IgD-negative memory B cell (primary cell): ENCODE measurements around the gene ARHGAP23. TPM values are rescaled to one million over a fixed set of nuclear protein-coding genes. Genes with fewer than 3 reads are reported as not detected.
"Not testable (repeated sequence)": the region's sequence is repeated elsewhere in the genome, so short reads cannot be mapped to it uniquely, and the experiment has no call there.

Experiments used
- H3K27ac Mint-ChIP-seq, 3 donors: one replicate each; pipeline ENCODE4 v1.8.0; 2020 to 2022; ENCODE audit warnings: mild to moderate bottlenecking in 3 of 3, mixed read lengths in 3 of 3, moderate library complexity in 1 of 3
- H3K27me3 Mint-ChIP-seq: one replicate; pipeline ENCODE4 v1.8.0; 2021; ENCODE audit warnings: mixed read lengths
- H3K36me3 Mint-ChIP-seq: one replicate; pipeline ENCODE4 v1.8.0; 2020; ENCODE audit warnings: mild to moderate bottlenecking, mixed read lengths
- H3K4me1 Mint-ChIP-seq, 3 donors: one replicate each; pipeline ENCODE4 v1.8.0; 2020 to 2022; ENCODE audit warnings: mixed read lengths in 3 of 3, mild to moderate bottlenecking in 1 of 3
- H3K4me3 Mint-ChIP-seq, 4 donors: one replicate each; pipeline ENCODE4 v1.8.0; 2020 to 2022; ENCODE audit warnings: mild to moderate bottlenecking in 4 of 4, mixed read lengths in 4 of 4, moderate library complexity in 3 of 4
- H3K9me3 Mint-ChIP-seq, 3 donors: one replicate each; pipeline ENCODE4 v1.8.0; 2020 to 2021; ENCODE audit warnings: mixed read lengths in 3 of 3, mild to moderate bottlenecking in 1 of 3
- polyA plus RNA-seq: library from polyadenylated mRNA; unstranded; fragments of 300-500 nt; fragmentation: Illumina TruSeq; gene quantifications from one replicate; pipeline ENCODE4 v1.2.3, GENCODE V29; 2021

Gene ARHGAP23
- polyA plus RNA-seq, 1 donor from 2014 or later = not detected

- H3K9me3 Mint-ChIP-seq, H3K4me1 Mint-ChIP-seq, H3K27ac Mint-ChIP-seq: not testable (repeated sequence)
These were observed 98.3 kb downstream of the ARHGAP23 start for GRCh38 chr17:38526526-38526925.

GRCh38 chr17:38528141-38528540 lies 99.9 kb downstream of the ARHGAP23 start:
- peaks cover 11% of the 10 kb centered on the region for H3K27me3 Mint-ChIP-seq
- not testable (repeated sequence) for H3K9me3 Mint-ChIP-seq, H3K27ac Mint-ChIP-seq, H3K4me3 Mint-ChIP-seq, H3K36me3 Mint-ChIP-seq, H3K4me1 Mint-ChIP-seq

More at GRCh38 chr17:38526526-38526925, 98.3 kb downstream of the ARHGAP23 start:
- H3K36me3 Mint-ChIP-seq, H3K4me3 Mint-ChIP-seq, H3K27me3 Mint-ChIP-seq: not testable (repeated sequence)

DNA sequence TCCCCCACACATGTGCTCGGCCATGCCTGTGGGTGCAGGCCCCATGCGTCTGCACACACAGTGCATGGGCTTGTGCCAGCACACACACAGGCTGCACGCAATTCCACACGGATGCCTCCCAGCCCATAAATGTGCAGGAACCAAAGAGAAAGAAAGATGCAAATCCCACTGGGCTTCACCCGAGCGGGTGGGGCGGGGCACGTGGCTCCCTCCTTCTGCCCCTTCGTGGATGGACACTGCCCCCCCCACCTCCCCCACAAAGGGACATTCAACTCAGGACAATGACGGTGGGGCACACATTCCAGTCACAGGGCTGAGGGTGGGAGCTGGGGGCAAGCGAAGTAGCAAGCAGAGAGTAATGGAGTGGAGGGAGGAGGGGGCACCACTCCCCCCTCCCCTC lies 102.6 kb downstream of the ARHGAP23 start:
- H3K9me3 Mint-ChIP-seq, H3K4me1 Mint-ChIP-seq, H3K4me3 Mint-ChIP-seq, H3K36me3 Mint-ChIP-seq, H3K27ac Mint-ChIP-seq: not testable (repeated sequence)
- H3K27me3 Mint-ChIP-seq = peaks cover 14% of the 10 kb centered on the region

- H3K27me3 Mint-ChIP-seq = peaks cover 20% of the 10 kb centered on the region
- not testable (repeated sequence) for H3K27ac Mint-ChIP-seq, H3K36me3 Mint-ChIP-seq
These were observed 103.5 kb downstream of the ARHGAP23 start for GRCh38 chr17:38531761-38532160.

GRCh38 chr17:38532451-38532850 lies 104.2 kb downstream of the ARHGAP23 start:
- Mint-ChIP-seq H3K27me3 (peaks cover 20% of the 10 kb centered on the region), H3K27ac (no peak overlapping the region), H3K4me1 (no peaks in the 10 kb centered on the region), H3K36me3 (peaks cover 2% of the 10 kb centered on the region), H3K4me3 (no peak overlapping the region), H3K9me3 (no peaks in the 10 kb centered on the region)

More at GRCh38 chr17:38531761-38532160, 103.5 kb downstream of the ARHGAP23 start:
- not testable (repeated sequence) for H3K4me1 Mint-ChIP-seq, H3K4me3 Mint-ChIP-seq, H3K9me3 Mint-ChIP-seq

GRCh38 chr17:38533241-38533640 lies 105.0 kb downstream of the ARHGAP23 start:
- Mint-ChIP-seq H3K27me3 (peaks cover 18% of the 10 kb centered on the region), H3K4me3 (no peak overlapping the region), H3K27ac (no peak overlapping the region), H3K9me3 (no peaks in the 10 kb centered on the region), H3K4me1 (no peaks in the 10 kb centered on the region), H3K36me3 (peaks cover 2% of the 10 kb centered on the region)

DNA sequence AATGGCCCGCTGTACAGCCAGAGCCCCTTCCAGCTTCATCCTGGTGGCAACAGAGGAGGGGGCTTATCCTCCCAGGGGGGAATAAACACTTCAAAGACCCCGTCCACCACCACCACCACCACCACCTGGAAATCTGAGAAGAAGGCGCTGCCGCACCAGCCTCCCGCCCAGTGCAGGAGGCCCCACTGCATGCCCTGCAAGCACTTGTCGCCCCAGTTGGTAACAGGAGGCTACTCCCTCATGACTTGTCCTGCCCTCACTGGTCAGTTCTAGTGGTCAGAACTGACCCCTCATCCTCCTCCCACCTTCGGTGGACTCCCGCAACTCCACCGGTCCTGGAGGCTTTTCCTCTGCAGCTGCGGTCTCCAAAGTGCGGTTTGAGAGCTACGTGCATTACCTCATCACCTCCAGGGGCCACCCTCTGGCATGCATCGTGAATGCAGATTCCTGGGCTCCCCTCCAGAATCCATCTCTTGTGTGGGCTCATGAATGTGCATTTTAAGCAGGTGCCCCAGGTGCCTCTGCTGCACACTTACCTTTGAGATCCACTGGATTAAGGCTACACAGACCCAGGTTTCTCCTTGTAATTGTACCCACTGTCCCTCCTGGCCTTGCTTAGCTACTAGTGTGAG lies 105.7 kb downstream of the ARHGAP23 start:
- Mint-ChIP-seq H3K4me3 (no peak overlapping the region), H3K27ac (no peak overlapping the region), H3K9me3 (no peaks in the 10 kb centered on the region), H3K27me3 (peaks cover 15% of the 10 kb centered on the region), H3K4me1 (no peaks in the 10 kb centered on the region), H3K36me3 (peaks cover 2% of the 10 kb centered on the region)

GRCh38 chr17:38534498-38534885 lies 106.2 kb downstream of the ARHGAP23 start:
- H3K27ac Mint-ChIP-seq = no peak overlapping the region
- H3K27me3 Mint-ChIP-seq = peaks cover 20% of the 10 kb centered on the region
- H3K4me1 Mint-ChIP-seq = no peaks in the 10 kb centered on the region
- H3K36me3 Mint-ChIP-seq = peaks cover 2% of the 10 kb centered on the region
- no peak overlapping the region for H3K4me3 Mint-ChIP-seq
- no peaks in the 10 kb centered on the region for H3K9me3 Mint-ChIP-seq

GRCh38 chr17:38535886-38536285 lies 107.6 kb downstream of the ARHGAP23 start:
- Mint-ChIP-seq H3K27me3 (peaks cover 25% of the 10 kb centered on the region), H3K4me3 (no peak overlapping the region), H3K9me3 (no peaks in the 10 kb centered on the region), H3K4me1 (no peaks in the 10 kb centered on the region), H3K27ac (no peak overlapping the region), H3K36me3 (peaks cover 2% of the 10 kb centered on the region)

DNA sequence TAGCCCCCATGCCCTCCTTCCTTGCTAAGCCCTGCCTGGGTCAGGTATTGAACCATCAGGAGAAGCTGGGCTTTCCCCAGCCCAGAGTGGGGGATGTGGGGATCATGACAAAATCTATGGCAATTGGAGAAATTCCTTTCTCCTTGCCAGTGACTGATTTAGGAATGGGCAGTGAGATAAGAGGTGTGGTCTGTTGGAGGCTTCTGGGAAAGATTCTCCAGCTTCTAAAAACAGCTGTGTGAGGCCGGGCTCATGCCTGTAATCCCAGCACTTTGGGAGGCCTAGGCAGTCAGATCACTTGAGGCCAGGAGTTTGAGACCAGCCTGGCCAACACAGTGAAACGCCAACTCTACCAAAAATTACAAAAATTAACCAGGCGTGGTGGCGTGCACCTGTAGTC lies 108.4 kb downstream of the ARHGAP23 start:
- Mint-ChIP-seq H3K36me3 (peaks cover 2% of the 10 kb centered on the region), H3K27ac (no peak overlapping the region), H3K4me1 (no peaks in the 10 kb centered on the region), H3K4me3 (no peak overlapping the region), H3K27me3 (peaks cover 29% of the 10 kb centered on the region), H3K9me3 (no peaks in the 10 kb centered on the region)

DNA sequence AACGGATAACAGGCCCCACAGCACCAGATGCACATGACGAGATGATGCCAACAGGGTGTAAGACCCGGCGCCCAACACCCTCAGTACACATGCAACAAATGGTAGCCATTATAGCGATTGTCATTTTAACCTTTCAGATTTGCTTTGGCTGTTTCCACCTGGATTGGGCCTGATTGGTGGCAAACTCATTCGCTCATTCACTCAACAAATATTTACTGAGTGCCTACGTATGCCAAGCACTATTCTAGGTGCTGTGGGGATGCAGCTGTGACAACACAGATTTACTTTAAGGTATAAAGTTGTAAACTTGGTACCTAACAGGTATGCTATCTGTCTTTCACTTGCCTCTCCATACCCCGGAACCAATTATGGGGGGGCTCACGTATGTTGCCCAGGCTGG lies 110.6 kb downstream of the ARHGAP23 start:
- H3K9me3 Mint-ChIP-seq = no peaks in the 10 kb centered on the region
- peaks cover 30% of the 10 kb centered on the region for H3K27me3 Mint-ChIP-seq
- no peaks in the 10 kb centered on the region for H3K36me3 Mint-ChIP-seq
- no peaks in the 10 kb centered on the region for H3K4me1 Mint-ChIP-seq
- no peak overlapping the region for H3K4me3 Mint-ChIP-seq
- no peak overlapping the region for H3K27ac Mint-ChIP-seq

DNA sequence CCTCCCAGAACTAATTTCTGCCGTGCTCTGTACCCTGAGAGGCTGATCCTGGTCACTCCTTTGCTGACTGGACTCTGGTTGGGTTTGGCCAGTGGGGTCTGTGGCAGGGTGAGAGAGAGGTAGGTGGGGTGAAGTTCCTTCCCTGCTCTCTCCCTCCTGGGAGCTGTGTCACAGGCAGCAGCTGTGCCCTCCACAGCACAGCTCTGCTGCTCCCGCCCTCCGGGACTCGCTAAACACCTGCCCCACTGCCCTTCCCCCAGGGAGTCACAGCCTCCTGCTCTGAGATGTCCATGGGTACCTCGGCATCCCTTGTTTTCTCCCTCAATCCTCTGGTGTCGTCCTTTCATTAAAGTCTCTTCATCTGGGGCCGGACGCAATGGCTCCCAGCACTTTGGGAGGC lies 111.1 kb downstream of the ARHGAP23 start:
- H3K27ac Mint-ChIP-seq = no peak overlapping the region
- peaks cover 28% of the 10 kb centered on the region for H3K27me3 Mint-ChIP-seq

GRCh38 chr17:38540514-38541045 lies 112.3 kb downstream of the ARHGAP23 start:
- Mint-ChIP-seq H3K4me3 (no peak overlapping the region), H3K27ac (no peak overlapping the region), H3K4me1 (no peaks in the 10 kb centered on the region), H3K27me3 (peaks cover 28% of the 10 kb centered on the region), H3K9me3 (no peaks in the 10 kb centered on the region), H3K36me3 (no peaks in the 10 kb centered on the region)

More for the DNA sequence above, 111.1 kb downstream of the ARHGAP23 start:
- no peak overlapping the region for H3K4me3 Mint-ChIP-seq
- H3K36me3 Mint-ChIP-seq = no peaks in the 10 kb centered on the region
- no peaks in the 10 kb centered on the region for H3K4me1 Mint-ChIP-seq
- H3K9me3 Mint-ChIP-seq = no peaks in the 10 kb centered on the region

DNA sequence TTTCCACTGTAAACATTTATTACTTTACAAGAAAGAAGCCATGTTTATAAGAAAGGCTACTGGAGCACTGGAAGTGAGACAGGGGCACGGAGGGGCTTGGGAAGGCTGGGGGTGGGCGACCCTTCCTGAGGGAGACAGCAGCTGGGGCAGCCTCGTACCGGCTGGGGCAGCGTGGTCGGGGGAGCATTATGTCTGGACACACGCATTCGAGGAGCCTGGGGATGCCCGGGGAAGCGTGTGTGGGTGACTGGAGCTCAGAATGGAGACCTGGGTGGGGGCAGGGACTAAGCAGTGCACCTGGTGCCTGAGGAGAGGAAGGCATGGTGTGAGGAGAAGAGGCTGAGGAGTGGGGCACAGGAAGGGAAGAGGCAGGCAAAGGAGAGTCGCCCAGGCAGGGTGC lies 113.0 kb downstream of the ARHGAP23 start:
- H3K27me3 Mint-ChIP-seq = peaks cover 23% of the 10 kb centered on the region
- H3K27ac Mint-ChIP-seq = no peak overlapping the region
- no peaks in the 10 kb centered on the region for H3K36me3 Mint-ChIP-seq
- H3K4me3 Mint-ChIP-seq = no peak overlapping the region
- no peaks in the 10 kb centered on the region for H3K4me1 Mint-ChIP-seq
- no peaks in the 10 kb centered on the region for H3K9me3 Mint-ChIP-seq

DNA sequence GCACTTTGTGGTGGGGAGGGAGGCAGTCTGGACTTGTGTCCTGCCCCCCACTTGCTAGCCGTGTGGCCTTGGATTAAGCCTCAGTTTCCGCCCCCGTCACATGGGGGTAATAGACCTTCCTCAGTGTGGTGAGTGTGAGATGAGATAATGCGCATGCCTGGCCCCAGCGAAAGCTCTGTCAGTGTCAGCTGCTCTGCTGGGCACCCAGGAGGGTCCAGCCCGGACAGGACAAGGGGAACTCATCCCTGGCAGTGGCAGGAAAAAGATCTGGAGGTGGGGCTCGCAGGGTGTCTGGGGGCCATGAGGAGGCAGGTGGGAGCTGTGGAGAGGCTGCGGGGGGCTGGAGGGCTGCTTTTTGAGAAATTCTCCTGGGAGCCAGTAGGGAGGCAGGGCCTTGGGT lies 114.0 kb downstream of the ARHGAP23 start:
- Mint-ChIP-seq H3K27me3 (peaks cover 30% of the 10 kb centered on the region), H3K4me1 (no peaks in the 10 kb centered on the region), H3K4me3 (no peak overlapping the region), H3K27ac (no peak overlapping the region), H3K36me3 (no peaks in the 10 kb centered on the region), H3K9me3 (no peaks in the 10 kb centered on the region)

- H3K36me3 Mint-ChIP-seq = no peaks in the 10 kb centered on the region
- peaks cover 32% of the 10 kb centered on the region for H3K27me3 Mint-ChIP-seq
- no peaks in the 10 kb centered on the region for H3K9me3 Mint-ChIP-seq
- no peak overlapping the region for H3K27ac Mint-ChIP-seq
- H3K4me1 Mint-ChIP-seq = no peaks in the 10 kb centered on the region
- H3K4me3 Mint-ChIP-seq = no peak overlapping the region
These were observed 115.3 kb downstream of the ARHGAP23 start for GRCh38 chr17:38543403-38544174.
